ENCODE data around the gene RNF7.
"Not testable (repeated sequence)": the region's sequence is repeated elsewhere in the genome, so short reads cannot be mapped to it uniquely, and the experiment has no call there.

Gene RNF7

DNA sequence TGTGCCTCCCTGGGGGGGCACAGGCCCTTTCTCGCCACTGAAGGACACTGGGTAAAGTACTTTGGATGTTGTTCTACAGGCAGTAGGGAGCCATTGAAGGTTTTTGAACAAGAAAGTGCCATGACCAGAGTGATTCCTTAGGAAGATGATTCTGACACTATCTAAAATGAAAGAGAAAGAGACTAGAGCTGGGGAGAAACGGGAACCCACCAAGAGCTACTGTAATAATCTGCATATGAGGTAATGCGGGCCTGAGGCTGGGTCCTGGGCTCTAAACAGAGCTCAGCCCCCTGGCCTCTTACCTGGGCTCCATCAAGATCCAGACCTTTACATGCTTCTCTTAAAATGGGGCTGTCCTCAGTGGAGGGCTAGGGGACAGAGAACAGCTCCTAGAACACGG, 50.1 kb downstream of the RNF7 start:
- Histone ChIP-seq H3K9ac (ENCODE audit: low read length) (no peak overlapping the region), H3K9me3 (replicated peaks; ENCODE audit: insufficient read depth, low read length) (no peaks in the 10 kb centered on the region), H3K27ac (ENCODE audit: low read length) (no peak overlapping the region), H3K9me2 (replicated peaks; ENCODE audit: insufficient read depth, low read length) (no peaks in the 10 kb centered on the region), H3F3A (ENCODE audit: insufficient read depth, low read length) (no peaks in the 10 kb centered on the region), H2AFZ (ENCODE audit: low read length) (no peak overlapping the region), H3K79me2 (ENCODE audit: low read length) (no peaks in the 10 kb centered on the region), H4K20me1 (ENCODE audit: insufficient read depth, low read length) (no peaks in the 10 kb centered on the region), H3K36me3 (replicated peaks; ENCODE audit: insufficient read depth, low read length) (no peaks in the 10 kb centered on the region), H3K4me2 (ENCODE audit: low read depth, low read length) (no peak overlapping the region), H3K4me3 (ENCODE audit: low read length) (no peak overlapping the region), H3K4me1 (ENCODE audit: low read length) (no peaks in the 10 kb centered on the region), H3K27me3 (replicated peaks; ENCODE audit: insufficient read depth, low read length) (no peaks in the 10 kb centered on the region)
- DNase-seq: no peak
- TF ChIP-seq, protein P1, sequence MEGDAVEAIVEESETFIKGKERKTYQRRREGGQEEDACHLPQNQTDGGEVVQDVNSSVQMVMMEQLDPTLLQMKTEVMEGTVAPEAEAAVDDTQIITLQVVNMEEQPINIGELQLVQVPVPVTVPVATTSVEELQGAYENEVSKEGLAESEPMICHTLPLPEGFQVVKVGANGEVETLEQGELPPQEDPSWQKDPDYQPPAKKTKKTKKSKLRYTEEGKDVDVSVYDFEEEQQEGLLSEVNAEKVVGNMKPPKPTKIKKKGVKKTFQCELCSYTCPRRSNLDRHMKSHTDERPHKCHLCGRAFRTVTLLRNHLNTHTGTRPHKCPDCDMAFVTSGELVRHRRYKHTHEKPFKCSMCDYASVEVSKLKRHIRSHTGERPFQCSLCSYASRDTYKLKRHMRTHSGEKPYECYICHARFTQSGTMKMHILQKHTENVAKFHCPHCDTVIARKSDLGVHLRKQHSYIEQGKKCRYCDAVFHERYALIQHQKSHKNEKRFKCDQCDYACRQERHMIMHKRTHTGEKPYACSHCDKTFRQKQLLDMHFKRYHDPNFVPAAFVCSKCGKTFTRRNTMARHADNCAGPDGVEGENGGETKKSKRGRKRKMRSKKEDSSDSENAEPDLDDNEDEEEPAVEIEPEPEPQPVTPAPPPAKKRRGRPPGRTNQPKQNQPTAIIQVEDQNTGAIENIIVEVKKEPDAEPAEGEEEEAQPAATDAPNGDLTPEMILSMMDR (IDR thresholded peaks at IDR 0.05; ENCODE audit: low read length): no peak
- TF ChIP-seq EZH2phosphoT487 (IDR thresholded peaks at IDR 0.05; ENCODE audit: low read length): no peak
- no peak for TF ChIP-seq EZH2 (optimal IDR thresholded peaks at IDR 0.05; ENCODE audit: low read depth, low read length)

DNA sequence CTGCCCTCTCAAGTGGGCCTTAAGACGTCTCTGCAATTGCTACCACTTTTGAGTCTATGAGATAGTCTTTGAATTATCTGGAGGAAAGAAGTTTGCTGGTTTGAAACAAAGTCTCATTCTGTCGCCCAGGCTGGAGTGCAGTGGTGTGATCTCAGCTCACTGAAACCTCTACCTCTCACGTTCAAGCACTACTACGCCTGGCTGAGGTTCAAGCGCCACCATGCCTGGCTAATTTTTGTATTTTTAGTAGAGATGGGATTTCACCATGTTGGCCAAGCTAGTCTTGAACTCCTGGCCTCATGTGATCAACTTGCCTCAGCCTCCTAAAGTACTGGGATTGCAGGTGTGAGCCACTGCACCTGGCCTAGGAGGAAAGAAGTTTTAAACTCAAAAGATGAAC, 50.7 kb downstream of the RNF7 start:
- not testable (repeated sequence) for H3K27ac ChIP-seq (ENCODE audit: low read length); H3K4me2 ChIP-seq (ENCODE audit: low read depth, low read length); H3K9ac ChIP-seq (ENCODE audit: low read length); H2AFZ ChIP-seq (ENCODE audit: low read length); H3K9me2 ChIP-seq (replicated peaks; ENCODE audit: insufficient read depth, low read length); H3K79me2 ChIP-seq (ENCODE audit: low read length); H3K4me3 ChIP-seq (ENCODE audit: low read length); H3K36me3 ChIP-seq (replicated peaks; ENCODE audit: insufficient read depth, low read length); DNase-seq; H4K20me1 ChIP-seq (ENCODE audit: insufficient read depth, low read length); H3K9me3 ChIP-seq (replicated peaks; ENCODE audit: insufficient read depth, low read length); H3K27me3 ChIP-seq (replicated peaks; ENCODE audit: insufficient read depth, low read length); H3F3A ChIP-seq (ENCODE audit: insufficient read depth, low read length); H3K4me1 ChIP-seq (ENCODE audit: low read length)

DNA sequence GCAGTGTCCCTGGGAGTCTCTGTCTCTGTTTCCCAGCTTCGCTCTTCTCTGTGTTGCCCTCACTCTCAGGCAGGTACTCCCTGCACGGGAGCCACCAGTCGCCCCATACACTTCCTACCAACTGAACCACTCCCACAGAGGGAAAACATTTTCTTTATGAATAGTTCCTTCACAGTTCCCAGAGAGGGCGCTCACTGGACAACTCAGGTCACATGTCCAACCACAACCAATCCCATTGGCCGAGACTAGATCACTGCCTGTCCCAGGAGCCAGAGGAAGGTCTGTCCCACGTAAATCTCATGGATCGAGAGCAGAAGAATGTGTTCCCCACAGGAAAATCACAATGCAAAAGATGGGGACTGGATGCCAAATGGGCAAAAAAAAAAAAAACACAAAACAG, 51.2 kb downstream of the RNF7 start:
- H4K20me1 ChIP-seq (ENCODE audit: insufficient read depth, low read length): no peaks in the 10 kb centered on the region
- no peaks in the 10 kb centered on the region for H3K9me2 ChIP-seq (replicated peaks; ENCODE audit: insufficient read depth, low read length)
- no peaks in the 10 kb centered on the region for H3K4me1 ChIP-seq (ENCODE audit: low read length)
- H3K79me2 ChIP-seq (ENCODE audit: low read length): no peaks in the 10 kb centered on the region
- no peak overlapping the region for H3K4me2 ChIP-seq (ENCODE audit: low read depth, low read length)
- no peak for TF ChIP-seq EZH2 (optimal IDR thresholded peaks at IDR 0.05; ENCODE audit: low read depth, low read length)
- TF ChIP-seq EZH2phosphoT487 (IDR thresholded peaks at IDR 0.05; ENCODE audit: low read length): no peak
- TF ChIP-seq, protein P1 (IDR thresholded peaks at IDR 0.05; ENCODE audit: low read length): no peak
- no peak overlapping the region for H3K27ac ChIP-seq (ENCODE audit: low read length)
- no peaks in the 10 kb centered on the region for H3K36me3 ChIP-seq (replicated peaks; ENCODE audit: insufficient read depth, low read length)
- no peak overlapping the region for H3K4me3 ChIP-seq (ENCODE audit: low read length)
- H3K9me3 ChIP-seq (replicated peaks; ENCODE audit: insufficient read depth, low read length): no peaks in the 10 kb centered on the region
- no peak for DNase-seq
- H3K9ac ChIP-seq (ENCODE audit: low read length): no peak overlapping the region
- no peaks in the 10 kb centered on the region for H3K27me3 ChIP-seq (replicated peaks; ENCODE audit: insufficient read depth, low read length)
- H3F3A ChIP-seq (ENCODE audit: insufficient read depth, low read length): no peaks in the 10 kb centered on the region
- no peak overlapping the region for H2AFZ ChIP-seq (ENCODE audit: low read length)

DNA sequence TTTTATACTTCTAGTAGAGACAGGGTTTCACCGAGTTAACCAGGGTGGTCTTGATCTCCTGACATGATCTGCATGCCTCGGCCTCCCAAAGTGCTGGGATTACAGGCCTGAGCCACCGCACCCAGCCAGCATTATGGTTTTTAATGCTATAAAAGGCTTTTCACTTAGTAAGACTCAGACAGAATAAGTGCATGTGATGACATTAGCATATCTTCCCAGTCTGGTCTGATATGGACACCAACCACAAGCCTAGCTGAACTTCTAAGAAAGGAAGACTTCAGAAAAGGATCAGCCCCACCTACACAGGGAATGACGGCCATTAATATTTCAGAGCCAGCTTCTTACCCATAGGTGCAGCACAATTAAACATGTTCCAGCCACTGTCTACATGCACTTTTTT, 52.1 kb downstream of the RNF7 start:
- no peaks in the 10 kb centered on the region for H3K79me2 ChIP-seq (ENCODE audit: low read length)
- no peaks in the 10 kb centered on the region for H3K9me3 ChIP-seq (replicated peaks; ENCODE audit: insufficient read depth, low read length)
- H3K27ac ChIP-seq (ENCODE audit: low read length): no peak overlapping the region
- H3F3A ChIP-seq (ENCODE audit: insufficient read depth, low read length): no peaks in the 10 kb centered on the region
- no peaks in the 10 kb centered on the region for H3K36me3 ChIP-seq (replicated peaks; ENCODE audit: insufficient read depth, low read length)
- no peak overlapping the region for H2AFZ ChIP-seq (ENCODE audit: low read length)
- no peak for DNase-seq
- H3K4me3 ChIP-seq (ENCODE audit: low read length): no peak overlapping the region
- no peaks in the 10 kb centered on the region for H3K4me1 ChIP-seq (ENCODE audit: low read length)
- no peak overlapping the region for H3K4me2 ChIP-seq (ENCODE audit: low read depth, low read length)
- TF ChIP-seq, protein P1 (IDR thresholded peaks at IDR 0.05; ENCODE audit: low read length): no peak
- no peak for TF ChIP-seq EZH2 (optimal IDR thresholded peaks at IDR 0.05; ENCODE audit: low read depth, low read length)
- TF ChIP-seq EZH2phosphoT487 (IDR thresholded peaks at IDR 0.05; ENCODE audit: low read length): no peak
- H3K9ac ChIP-seq (ENCODE audit: low read length): no peak overlapping the region
- no peaks in the 10 kb centered on the region for H3K9me2 ChIP-seq (replicated peaks; ENCODE audit: insufficient read depth, low read length)
- no peaks in the 10 kb centered on the region for H3K27me3 ChIP-seq (replicated peaks; ENCODE audit: insufficient read depth, low read length)
- H4K20me1 ChIP-seq (ENCODE audit: insufficient read depth, low read length): no peaks in the 10 kb centered on the region
